Measurements from ENCODE around the gene SLC38A4.

GRCh38 chr12:46839232-46839631 is 13.4 kb upstream of the SLC38A4 start:
- TF ChIP-seq EZH2phosphoT487 (conservative IDR thresholded peaks at IDR 0.05; ENCODE audit: low read length) = no peak
- TF ChIP-seq, protein P1, sequence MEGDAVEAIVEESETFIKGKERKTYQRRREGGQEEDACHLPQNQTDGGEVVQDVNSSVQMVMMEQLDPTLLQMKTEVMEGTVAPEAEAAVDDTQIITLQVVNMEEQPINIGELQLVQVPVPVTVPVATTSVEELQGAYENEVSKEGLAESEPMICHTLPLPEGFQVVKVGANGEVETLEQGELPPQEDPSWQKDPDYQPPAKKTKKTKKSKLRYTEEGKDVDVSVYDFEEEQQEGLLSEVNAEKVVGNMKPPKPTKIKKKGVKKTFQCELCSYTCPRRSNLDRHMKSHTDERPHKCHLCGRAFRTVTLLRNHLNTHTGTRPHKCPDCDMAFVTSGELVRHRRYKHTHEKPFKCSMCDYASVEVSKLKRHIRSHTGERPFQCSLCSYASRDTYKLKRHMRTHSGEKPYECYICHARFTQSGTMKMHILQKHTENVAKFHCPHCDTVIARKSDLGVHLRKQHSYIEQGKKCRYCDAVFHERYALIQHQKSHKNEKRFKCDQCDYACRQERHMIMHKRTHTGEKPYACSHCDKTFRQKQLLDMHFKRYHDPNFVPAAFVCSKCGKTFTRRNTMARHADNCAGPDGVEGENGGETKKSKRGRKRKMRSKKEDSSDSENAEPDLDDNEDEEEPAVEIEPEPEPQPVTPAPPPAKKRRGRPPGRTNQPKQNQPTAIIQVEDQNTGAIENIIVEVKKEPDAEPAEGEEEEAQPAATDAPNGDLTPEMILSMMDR (IDR thresholded peaks at IDR 0.05; ENCODE audit: insufficient read depth, low read length, poor library complexity, severe bottlenecking) = no peak
